ENCODE measurements around the gene CIBAR2.

DNA sequence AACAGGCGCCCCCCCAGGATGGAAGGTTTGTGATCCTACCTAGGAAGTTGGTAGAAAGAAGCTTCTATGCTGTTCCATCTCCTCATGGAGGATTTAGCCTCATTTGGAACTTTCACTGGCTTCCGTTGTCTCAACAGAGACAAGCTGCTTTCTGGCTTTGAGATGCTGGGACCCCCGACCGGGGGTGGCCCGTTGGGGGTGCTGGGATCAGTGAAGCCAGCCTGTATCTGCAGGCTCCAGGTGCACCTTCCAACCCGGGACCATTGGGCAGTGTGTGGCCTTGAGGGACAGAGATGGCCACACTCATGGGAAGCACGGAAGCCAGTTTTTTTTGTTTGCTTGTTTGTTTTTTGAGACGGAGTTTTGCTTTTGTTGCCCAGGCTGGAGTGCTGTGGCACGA is 15.4 kb downstream of the CIBAR2 start:
- TF ChIP-seq POLR2A (IDR thresholded peaks at IDR 0.05; ENCODE audit: low read length) (no peak), GATA1 (IDR thresholded peaks at IDR 0.05; ENCODE audit: low read depth, low read length) (no peak)

Data from erythroblast (primary cell).